Large intestine (tissue), 3 donors: ENCODE measurements around the gene CCDC68. TPM values are rescaled to one million over a fixed set of nuclear protein-coding genes. Genes with fewer than 3 reads are reported as not detected.
A peak's percentile ranks its signal among the peaks of the same experiment; 100 is the strongest.
"Not testable (repeated sequence)": the region's sequence is repeated elsewhere in the genome, so short reads cannot be mapped to it uniquely, and the experiment has no call there.

Experiments used
- DNase-seq, 2 donors: peaks; one replicate each; pipeline versions ENCODE4 v3.0.0 to v3.0.0-alpha.2; 2013
- H3K27ac ChIP-seq: one replicate; pipeline ENCODE4 v1.5.1; 2013; ENCODE audit warnings: low read length
- H3K27me3 ChIP-seq: 2 replicates; pipeline ENCODE4 v1.6.1; 2013; ENCODE audit warnings: low read length; ENCODE audit not compliant: control insufficient read depth, insufficient read depth
- H3K36me3 ChIP-seq: 2 replicates; pipeline ENCODE4 v1.6.1; 2013; ENCODE audit warnings: low read length; ENCODE audit not compliant: control insufficient read depth, insufficient read depth
- H3K4me1 ChIP-seq: one replicate; pipeline ENCODE4 v1.6.1; 2013; ENCODE audit warnings: low read length; ENCODE audit not compliant: control insufficient read depth, insufficient read depth
- H3K4me3 ChIP-seq: one replicate; pipeline ENCODE4 v1.5.1; 2013; ENCODE audit warnings: low read length
- H3K9me3 ChIP-seq: one replicate; pipeline ENCODE4 v1.6.1; 2013; ENCODE audit warnings: mild to moderate bottlenecking, low read depth, low read length, moderate library complexity; ENCODE audit not compliant: control insufficient read depth
- WGBS: methylation state at CpG from one replicate; pipeline ENCODE4 v1.1.5; 2013; ENCODE audit warnings: low lambda C conversion rate; ENCODE audit not compliant: insufficient coverage; 5-methylcytosine and 5-hydroxymethylcytosine counted together
- polyA plus RNA-seq: library from polyadenylated mRNA; unstranded; fragments of 120-200 nt; gene quantifications from one replicate; pipeline ENCODE4 v1.2.1, GENCODE V29; 2013

Gene CCDC68
- polyA plus RNA-seq, 1 donor: 46.3 TPM

DNA sequence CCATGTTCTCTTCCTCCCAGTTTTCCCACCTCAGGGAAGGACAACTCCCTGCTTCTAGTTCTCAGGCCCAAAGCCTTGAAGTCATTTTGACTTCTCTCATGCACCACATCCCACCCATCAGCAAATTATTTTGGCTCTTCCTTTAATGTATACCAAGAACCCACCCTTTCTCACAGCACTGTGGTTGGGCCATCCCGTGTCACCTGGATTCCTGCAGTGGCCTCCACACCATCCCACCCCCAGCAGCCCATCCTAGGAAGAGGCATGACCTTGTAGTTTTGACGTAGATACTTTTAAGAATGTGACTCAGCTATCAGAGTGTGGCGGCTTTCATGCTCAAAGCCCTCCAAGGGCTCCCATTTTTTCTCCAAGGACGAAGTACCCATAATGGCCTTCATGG, 25.6 kb upstream of the CCDC68 start:
- H3K36me3 ChIP-seq: no peaks in the 10 kb centered on the region
- peaks cover 2% of the 10 kb centered on the region for H3K27me3 ChIP-seq
- WGBS: 90% methylated on average over 2 of the region's 4 CpGs
- no peak overlapping the region for H3K4me3 ChIP-seq
- DNase-seq: no peak
- H3K27ac ChIP-seq: no peak overlapping the region
- no peaks in the 10 kb centered on the region for H3K4me1 ChIP-seq
- no peaks in the 10 kb centered on the region for H3K9me3 ChIP-seq

DNA sequence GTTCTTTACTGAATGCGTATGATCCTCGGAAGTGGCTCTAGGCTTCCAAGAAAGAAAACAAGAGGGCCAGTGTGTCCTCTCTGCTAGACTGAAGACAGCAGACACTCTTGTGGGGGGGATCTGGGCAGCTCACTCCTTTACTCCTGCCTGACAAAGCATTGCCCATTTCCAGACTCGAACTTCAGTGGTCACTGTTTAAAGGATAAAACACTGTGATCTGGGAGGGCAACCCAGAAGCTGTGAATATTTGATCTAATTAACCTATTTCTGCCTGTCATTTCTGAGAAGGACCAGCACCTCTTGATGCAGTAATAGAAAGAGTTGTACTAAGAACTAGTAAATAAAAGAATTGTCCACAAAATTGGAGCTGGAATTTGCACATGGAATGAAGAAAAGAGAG, 24.5 kb upstream of the CCDC68 start:
- Histone ChIP-seq H3K27ac (no peak overlapping the region), H3K4me3 (no peak overlapping the region), H3K27me3 (peaks cover 2% of the 10 kb centered on the region)

DNA sequence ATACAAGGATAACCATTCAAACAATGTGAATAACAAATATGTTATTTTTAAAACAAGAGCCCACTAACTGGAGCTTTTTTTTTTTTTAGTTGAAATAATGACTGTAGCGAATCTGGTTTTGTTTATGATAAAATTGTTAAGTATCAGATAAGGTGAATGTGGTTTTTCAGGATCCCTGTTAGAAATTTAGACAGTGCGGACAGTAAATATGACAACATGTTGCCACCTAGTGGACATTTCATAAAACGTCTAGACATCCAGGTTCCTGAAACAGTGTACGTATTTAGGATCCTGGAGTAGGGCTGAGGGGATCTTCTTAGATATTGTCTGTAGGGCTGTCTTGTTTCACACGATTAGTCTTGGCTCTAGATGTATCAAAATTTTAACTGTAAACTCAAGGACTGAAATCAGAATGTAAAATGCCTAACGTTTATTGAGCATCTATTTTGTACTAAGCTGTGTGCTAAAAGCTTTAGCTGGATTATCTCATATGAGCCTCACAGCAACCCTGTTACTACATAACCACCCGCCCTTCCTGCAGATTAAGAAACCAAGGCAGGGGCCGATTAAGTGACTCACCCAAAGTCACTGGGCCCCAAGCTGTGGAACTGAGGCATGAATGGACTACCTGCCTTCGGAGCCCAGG, 23.9 kb upstream of the CCDC68 start:
- no peaks in the 10 kb centered on the region for H3K4me1 ChIP-seq
- WGBS: 40% methylated on average over 1 of the region's 9 CpGs
- no peak overlapping the region for H3K27ac ChIP-seq
- H3K36me3 ChIP-seq: no peaks in the 10 kb centered on the region
- no peaks in the 10 kb centered on the region for H3K9me3 ChIP-seq
- no peak overlapping the region for H3K4me3 ChIP-seq
- DNase-seq: peak; percentile 40 to 43
- peaks cover 2% of the 10 kb centered on the region for H3K27me3 ChIP-seq

More for the DNA sequence above, 24.5 kb upstream of the CCDC68 start:
- no peak for DNase-seq
- Histone ChIP-seq H3K9me3 (no peaks in the 10 kb centered on the region), H3K4me1 (no peaks in the 10 kb centered on the region), H3K36me3 (no peaks in the 10 kb centered on the region)
- WGBS: no CpG with 5 or more reads among the region's 3 CpGs

DNA sequence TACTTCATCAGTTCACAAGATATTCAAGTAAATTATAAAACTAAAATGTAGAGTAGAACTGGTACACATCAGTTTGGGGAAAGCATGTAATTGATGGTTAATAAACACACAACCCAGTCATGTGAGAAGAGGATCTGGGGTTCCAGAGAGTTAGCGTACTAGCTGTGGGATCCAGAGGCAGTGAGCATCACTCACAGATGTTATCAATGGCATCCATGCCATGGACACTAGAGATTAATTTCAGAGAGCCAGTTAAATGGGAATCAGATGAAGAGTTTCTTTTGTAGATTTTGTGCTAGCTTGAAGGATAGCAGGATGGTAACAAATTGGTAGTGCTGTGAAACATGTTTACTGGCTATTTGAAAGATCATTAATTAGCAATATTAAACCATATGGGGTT, 21.8 kb upstream of the CCDC68 start:
- H3K4me1 ChIP-seq: no peaks in the 10 kb centered on the region
- H3K9me3 ChIP-seq: no peaks in the 10 kb centered on the region
- H3K27ac ChIP-seq: no peak overlapping the region
- no peak for DNase-seq
- no peaks in the 10 kb centered on the region for H3K36me3 ChIP-seq
- WGBS: no CpG with 5 or more reads among the region's 1 CpG
- no peaks in the 10 kb centered on the region for H3K27me3 ChIP-seq
- no peak overlapping the region for H3K4me3 ChIP-seq

DNA sequence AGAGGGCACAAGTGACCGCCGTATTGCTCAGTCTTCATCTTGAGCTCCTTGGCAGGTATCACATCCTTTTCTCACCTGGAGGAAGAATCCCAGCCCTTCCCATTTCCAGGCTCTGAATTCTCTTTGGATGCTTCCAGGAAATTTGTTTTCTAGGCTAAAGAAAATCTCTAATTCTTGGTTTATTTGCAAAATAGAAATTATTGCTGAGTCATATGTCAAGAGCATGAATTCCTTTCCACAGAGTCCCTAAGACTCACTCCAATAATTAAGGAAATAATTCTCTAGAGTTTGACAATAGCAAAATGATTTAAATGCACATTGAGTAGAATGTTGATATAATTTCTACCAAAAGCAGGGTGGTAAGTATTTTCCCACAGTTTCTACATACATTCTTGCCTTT, 16.3 kb upstream of the CCDC68 start:
- Histone ChIP-seq H3K4me3 (no peak overlapping the region), H3K4me1 (no peaks in the 10 kb centered on the region), H3K27ac (no peak overlapping the region), H3K27me3 (no peaks in the 10 kb centered on the region), H3K36me3 (no peaks in the 10 kb centered on the region), H3K9me3 (no peaks in the 10 kb centered on the region)
- no peak for DNase-seq
- no CpG with 5 or more reads among the region's 2 CpGs for WGBS

DNA sequence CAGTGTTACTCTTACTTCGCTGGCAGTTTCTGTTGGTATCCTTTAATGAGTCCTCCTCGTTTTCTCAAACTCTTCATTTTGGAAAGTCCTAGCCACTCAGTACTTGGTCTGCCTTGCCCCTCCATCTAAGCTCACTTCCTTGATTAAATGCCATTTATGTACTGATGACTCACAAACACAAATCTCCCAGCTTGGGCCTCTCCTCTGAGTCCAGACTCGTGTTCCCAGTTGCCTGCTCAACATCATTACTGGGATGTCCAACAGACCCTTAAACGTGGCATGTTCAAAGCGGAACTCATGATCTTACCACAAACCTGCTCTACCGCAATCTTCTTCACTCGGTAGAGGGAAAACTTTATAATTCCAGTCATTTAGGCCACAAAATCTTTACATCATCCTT, 13.8 kb upstream of the CCDC68 start:
- Histone ChIP-seq H3K9me3 (no peaks in the 10 kb centered on the region), H3K27ac (no peak overlapping the region), H3K36me3 (no peaks in the 10 kb centered on the region), H3K4me3 (no peak overlapping the region), H3K4me1 (no peaks in the 10 kb centered on the region), H3K27me3 (no peaks in the 10 kb centered on the region)
- DNase-seq: no peak
- WGBS: 100% methylated on average over 1 of the region's 7 CpGs

DNA sequence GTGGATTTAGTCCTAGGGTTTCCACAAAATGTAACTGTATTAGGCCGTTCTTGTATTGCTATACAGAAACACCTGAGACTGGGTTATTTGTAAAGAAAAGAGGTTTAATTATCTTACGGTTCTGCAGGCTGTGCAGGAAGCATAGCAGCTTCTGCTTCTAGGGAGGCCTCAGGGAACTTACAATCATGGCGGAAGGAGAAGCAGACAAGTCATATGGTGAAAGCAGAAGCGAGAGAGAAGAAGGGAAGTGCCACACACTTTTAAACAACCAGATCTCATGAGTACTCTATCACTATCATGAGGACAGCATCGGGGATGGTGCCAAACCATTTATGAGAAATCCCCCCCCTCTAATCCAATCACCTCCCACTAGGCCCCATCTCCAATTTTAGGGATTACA, 9.5 kb upstream of the CCDC68 start:
- no peaks in the 10 kb centered on the region for H3K9me3 ChIP-seq
- H3K36me3 ChIP-seq: no peaks in the 10 kb centered on the region
- no peak overlapping the region for H3K27ac ChIP-seq
- no peak for DNase-seq
- H3K4me1 ChIP-seq: no peaks in the 10 kb centered on the region
- no CpG with 5 or more reads among the region's 5 CpGs for WGBS
- no peaks in the 10 kb centered on the region for H3K27me3 ChIP-seq
- H3K4me3 ChIP-seq: no peak overlapping the region

DNA sequence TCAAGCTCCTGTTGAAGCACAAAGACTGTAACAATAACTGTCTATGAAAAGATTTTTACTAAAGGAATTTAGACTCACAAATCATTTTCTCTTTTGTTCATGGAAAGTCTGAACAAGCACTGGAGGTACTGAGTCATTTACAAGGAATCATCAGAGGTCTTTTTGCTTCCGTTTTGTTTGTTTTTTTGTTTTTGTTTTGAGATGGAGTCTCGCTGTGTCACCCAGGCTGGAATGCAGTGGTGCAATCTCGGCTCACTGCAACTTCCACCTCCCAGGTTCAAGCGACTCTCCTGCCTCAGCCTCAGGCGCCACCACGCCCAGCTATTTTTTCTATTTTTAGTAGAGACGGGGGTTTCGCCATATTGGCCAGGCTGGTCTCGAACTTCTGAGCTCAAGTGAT, 9.0 kb upstream of the CCDC68 start:
- H3K27me3 ChIP-seq, DNase-seq, H3K9me3 ChIP-seq, H3K4me1 ChIP-seq, H3K27ac ChIP-seq, H3K4me3 ChIP-seq, H3K36me3 ChIP-seq: not testable (repeated sequence)
- 100% methylated on average over 1 of the region's 9 CpGs for WGBS

DNA sequence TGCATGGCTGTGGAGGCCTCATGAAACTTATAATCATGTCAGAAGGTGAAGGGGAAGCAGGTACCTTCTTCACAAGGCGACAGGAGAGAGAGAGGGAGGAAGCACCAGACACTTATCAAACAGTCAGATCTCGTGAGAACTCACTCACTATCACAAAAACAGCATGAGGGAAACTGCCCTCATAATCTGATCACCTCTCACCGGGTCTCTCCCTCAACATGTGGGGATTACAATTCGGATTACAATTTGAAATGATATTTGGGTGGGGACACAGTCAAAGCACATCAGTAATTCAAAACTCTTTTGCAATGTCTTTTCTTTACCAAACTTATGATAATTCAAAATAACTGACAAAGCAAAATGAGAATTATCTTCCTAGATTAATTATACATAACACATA, 8.5 kb upstream of the CCDC68 start:
- DNase-seq: no peak
- Histone ChIP-seq H3K27me3 (no peaks in the 10 kb centered on the region), H3K4me1 (no peaks in the 10 kb centered on the region), H3K4me3 (no peak overlapping the region), H3K36me3 (no peaks in the 10 kb centered on the region), H3K27ac (no peak overlapping the region), H3K9me3 (no peaks in the 10 kb centered on the region)
- WGBS: no CpG with 5 or more reads among the region's 4 CpGs

DNA sequence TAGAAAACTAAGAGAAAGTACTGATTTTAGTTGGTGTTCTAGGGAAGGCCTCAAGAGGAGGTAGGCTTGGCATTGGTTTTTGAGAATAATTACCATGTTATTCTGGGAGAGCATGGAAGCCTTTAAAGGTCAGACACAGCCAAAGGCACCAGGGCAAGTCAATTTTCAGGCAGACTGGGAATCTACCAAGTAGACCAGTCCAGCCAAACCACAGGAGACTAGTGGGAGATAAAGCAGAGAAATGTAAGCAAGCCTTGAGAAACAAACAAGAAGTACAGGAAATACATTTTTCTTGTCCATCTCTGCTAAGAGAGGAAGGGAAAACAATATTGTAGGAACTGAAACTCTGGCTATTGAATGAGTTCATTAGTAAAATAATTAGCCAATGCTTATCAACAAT, 5.5 kb upstream of the CCDC68 start:
- Histone ChIP-seq H3K4me1 (peaks cover 7% of the 10 kb centered on the region), H3K27me3 (no peaks in the 10 kb centered on the region), H3K4me3 (no peak overlapping the region), H3K36me3 (no peaks in the 10 kb centered on the region), H3K27ac (no peak overlapping the region), H3K9me3 (no peaks in the 10 kb centered on the region)
- no peak for DNase-seq

DNA sequence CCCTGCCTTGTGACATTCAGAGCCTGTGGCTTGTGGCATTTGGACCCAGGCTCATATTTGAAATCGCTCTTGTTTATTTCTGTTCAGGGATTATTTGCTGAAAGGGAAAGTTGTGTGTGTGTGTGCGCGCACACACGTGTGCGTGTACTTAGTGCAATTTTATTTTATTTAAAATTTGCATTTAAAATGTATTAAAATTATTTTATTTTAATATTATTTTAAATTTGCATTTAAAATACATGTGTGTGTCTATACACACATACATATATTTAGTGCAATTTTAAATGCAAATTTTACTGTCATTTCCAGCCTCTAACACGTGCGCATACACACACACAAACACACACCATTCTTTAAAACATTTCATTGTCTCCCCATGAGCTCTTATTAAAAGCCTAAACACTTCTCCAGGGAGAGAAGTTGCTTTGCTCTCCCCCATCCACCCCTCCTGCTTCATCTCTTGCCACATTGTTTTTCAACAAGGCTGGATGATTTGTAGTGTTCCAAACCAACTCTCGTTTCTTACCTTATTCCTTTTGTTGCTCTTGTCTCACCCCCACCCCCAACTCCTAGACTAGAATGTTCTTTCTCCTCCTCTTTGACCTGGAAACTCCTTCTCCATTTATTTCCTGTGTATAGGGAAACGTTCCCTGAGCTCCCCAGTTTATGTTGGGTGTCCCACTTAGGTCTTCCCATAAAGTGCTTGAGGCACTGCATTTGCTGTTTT, 3.8 kb upstream of the CCDC68 start:
- Histone ChIP-seq H3K36me3 (no peaks in the 10 kb centered on the region), H3K27me3 (no peaks in the 10 kb centered on the region), H3K9me3 (no peaks in the 10 kb centered on the region), H3K4me3 (no peak overlapping the region), H3K4me1 (peaks cover 8% of the 10 kb centered on the region), H3K27ac (no peak overlapping the region)
- no peak for DNase-seq
- 95% methylated on average over 6 of the region's 9 CpGs for WGBS
